ENCODE results near the gene SNTG2. TPM values are rescaled to one million over a fixed set of nuclear protein-coding genes. Genes with fewer than 3 reads are reported as not detected.
"Not testable (repeated sequence)": the region's sequence is repeated elsewhere in the genome, so short reads cannot be mapped to it uniquely, and the experiment has no call there.

The SNTG2 gene
- total RNA-seq, 1 donor from 2014 or later = 23.2 TPM

DNA sequence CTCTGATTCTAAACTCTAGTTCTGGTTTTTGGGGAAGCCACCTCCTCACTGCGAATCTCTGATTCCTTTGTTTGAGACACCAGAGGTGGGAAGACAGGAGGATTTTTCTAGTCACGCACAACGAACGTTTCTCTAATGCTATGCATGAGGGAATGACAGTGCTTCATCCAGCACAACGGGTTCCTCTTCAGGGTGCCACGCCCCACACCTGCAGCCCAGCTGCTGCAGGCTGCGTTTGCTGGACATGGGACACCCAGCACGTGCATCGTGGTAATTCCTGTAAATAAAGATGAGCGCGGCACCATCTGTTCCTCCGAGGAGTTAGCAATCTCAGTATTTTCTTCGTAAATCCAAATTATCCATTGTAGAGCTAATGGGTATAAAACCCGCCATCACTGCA, 425.1 kb downstream of the SNTG2 start:
- Mint-ChIP-seq H3K36me3 (ENCODE audit: low read depth, unreplicated experiment) (no peaks in the 10 kb centered on the region), H3K4me1 (ENCODE audit: unreplicated experiment) (peaks cover 26% of the 10 kb centered on the region), H3K9me3 (ENCODE audit: unreplicated experiment) (no peaks in the 10 kb centered on the region), H3K27me3 (ENCODE audit: unreplicated experiment) (peaks cover 4% of the 10 kb centered on the region), H3K4me3 (ENCODE audit: unreplicated experiment) (no peak overlapping the region), H3K27ac (ENCODE audit: unreplicated experiment) (no peak overlapping the region)
- DNase-seq (ENCODE audit: low spot score) = no peak
- TF ChIP-seq, protein P1, sequence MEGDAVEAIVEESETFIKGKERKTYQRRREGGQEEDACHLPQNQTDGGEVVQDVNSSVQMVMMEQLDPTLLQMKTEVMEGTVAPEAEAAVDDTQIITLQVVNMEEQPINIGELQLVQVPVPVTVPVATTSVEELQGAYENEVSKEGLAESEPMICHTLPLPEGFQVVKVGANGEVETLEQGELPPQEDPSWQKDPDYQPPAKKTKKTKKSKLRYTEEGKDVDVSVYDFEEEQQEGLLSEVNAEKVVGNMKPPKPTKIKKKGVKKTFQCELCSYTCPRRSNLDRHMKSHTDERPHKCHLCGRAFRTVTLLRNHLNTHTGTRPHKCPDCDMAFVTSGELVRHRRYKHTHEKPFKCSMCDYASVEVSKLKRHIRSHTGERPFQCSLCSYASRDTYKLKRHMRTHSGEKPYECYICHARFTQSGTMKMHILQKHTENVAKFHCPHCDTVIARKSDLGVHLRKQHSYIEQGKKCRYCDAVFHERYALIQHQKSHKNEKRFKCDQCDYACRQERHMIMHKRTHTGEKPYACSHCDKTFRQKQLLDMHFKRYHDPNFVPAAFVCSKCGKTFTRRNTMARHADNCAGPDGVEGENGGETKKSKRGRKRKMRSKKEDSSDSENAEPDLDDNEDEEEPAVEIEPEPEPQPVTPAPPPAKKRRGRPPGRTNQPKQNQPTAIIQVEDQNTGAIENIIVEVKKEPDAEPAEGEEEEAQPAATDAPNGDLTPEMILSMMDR (IDR thresholded peaks at IDR 0.05; ENCODE audit: unreplicated experiment) = no peak

DNA sequence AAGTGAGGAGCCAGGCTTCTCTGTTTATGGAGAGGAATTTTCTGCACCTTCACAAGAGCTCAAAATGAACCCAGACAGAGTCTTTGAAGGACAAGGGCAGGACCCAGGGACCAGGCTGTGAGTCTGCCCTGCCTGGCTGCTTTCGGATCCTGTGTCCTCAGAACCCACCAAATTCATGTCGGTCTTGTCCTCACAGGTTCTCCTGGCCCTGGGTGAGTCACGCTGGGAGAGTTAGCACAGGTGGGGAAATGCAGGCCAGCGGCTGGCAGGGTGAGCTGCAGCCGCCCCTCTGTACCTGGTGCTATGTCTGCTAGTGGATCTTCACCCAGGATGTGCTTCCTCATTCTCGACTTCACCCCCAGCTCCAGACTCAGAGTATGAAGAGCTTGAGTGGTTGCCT, 426.8 kb downstream of the SNTG2 start:
- Mint-ChIP-seq H3K27ac (ENCODE audit: unreplicated experiment) (no peak overlapping the region), H3K4me1 (ENCODE audit: unreplicated experiment) (peaks cover 10% of the 10 kb centered on the region), H3K36me3 (ENCODE audit: low read depth, unreplicated experiment) (no peaks in the 10 kb centered on the region), H3K27me3 (ENCODE audit: unreplicated experiment) (no peaks in the 10 kb centered on the region), H3K9me3 (ENCODE audit: unreplicated experiment) (no peaks in the 10 kb centered on the region), H3K4me3 (ENCODE audit: unreplicated experiment) (no peak overlapping the region)
- no peak for DNase-seq (ENCODE audit: low spot score)
- TF ChIP-seq, protein P1 (IDR thresholded peaks at IDR 0.05; ENCODE audit: unreplicated experiment) = no peak

DNA sequence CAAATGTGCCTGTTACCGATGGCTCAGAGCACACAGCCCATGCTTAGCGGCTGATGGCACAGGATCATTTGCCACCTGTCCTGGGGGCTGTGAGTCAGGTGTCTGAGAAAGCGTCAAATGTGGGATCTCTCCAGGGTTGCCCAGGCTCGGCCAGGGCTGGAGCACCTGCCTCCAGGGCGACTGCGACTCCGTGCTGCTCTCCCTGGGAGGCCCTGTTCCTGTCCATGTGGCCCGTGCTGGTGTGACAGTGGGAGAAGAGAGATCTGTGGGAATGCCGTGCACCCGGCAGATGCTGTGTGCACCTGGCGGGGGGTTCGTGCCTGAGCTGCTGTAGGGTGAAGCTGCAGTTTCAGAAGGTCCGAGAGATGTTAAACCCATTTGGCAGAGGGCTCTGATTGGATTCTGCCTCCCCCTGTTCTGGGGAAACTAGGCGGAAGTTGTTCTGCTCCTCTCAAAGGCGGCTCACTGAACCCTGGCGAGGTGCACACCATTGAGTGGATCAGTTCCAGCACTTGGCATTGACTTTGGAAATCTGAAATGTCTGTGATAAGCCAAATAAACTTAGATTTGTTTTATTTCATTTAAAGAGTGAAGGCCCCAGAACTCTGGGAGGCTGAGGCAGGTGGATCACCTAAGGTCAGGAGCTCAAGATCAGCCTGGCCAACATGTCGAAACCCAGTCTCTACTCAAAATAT, 428.0 kb downstream of the SNTG2 start:
- Mint-ChIP-seq H3K4me3 (ENCODE audit: unreplicated experiment) (no peak overlapping the region), H3K9me3 (ENCODE audit: unreplicated experiment) (no peaks in the 10 kb centered on the region), H3K27ac (ENCODE audit: unreplicated experiment) (no peak overlapping the region), H3K36me3 (ENCODE audit: low read depth, unreplicated experiment) (no peaks in the 10 kb centered on the region), H3K4me1 (ENCODE audit: unreplicated experiment) (peaks cover 8% of the 10 kb centered on the region), H3K27me3 (ENCODE audit: unreplicated experiment) (no peaks in the 10 kb centered on the region)
- TF ChIP-seq, protein P1 (IDR thresholded peaks at IDR 0.05; ENCODE audit: unreplicated experiment) = no peak
- DNase-seq (ENCODE audit: low spot score) = no peak

DNA sequence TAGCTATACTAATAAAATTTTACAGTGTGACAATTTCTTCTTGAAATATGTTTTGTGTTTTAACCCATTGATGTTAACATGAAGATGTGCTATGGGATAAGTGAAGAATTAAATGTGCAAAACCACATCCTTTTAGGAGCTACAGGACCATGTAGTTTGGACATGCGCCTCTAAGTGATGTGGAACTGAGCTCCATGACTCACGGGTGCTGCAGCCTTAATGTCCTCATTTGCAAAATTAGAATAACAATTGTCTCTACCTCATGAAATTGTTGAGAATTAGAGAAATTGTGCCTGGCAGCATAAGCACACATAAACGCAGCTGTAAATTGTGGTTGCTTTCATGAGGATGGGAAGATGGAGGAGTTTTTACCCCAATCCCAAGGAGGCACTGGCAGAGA, 431.0 kb downstream of the SNTG2 start:
- Mint-ChIP-seq H3K4me1 (ENCODE audit: unreplicated experiment) (no peaks in the 10 kb centered on the region), H3K9me3 (ENCODE audit: unreplicated experiment) (peaks cover 3% of the 10 kb centered on the region), H3K4me3 (ENCODE audit: unreplicated experiment) (no peak overlapping the region), H3K27me3 (ENCODE audit: unreplicated experiment) (peaks cover 2% of the 10 kb centered on the region), H3K36me3 (ENCODE audit: low read depth, unreplicated experiment) (peaks cover 5% of the 10 kb centered on the region), H3K27ac (ENCODE audit: unreplicated experiment) (no peak overlapping the region)
- no peak for DNase-seq (ENCODE audit: low spot score)
- TF ChIP-seq, protein P1 (IDR thresholded peaks at IDR 0.05; ENCODE audit: unreplicated experiment) = no peak

DNA sequence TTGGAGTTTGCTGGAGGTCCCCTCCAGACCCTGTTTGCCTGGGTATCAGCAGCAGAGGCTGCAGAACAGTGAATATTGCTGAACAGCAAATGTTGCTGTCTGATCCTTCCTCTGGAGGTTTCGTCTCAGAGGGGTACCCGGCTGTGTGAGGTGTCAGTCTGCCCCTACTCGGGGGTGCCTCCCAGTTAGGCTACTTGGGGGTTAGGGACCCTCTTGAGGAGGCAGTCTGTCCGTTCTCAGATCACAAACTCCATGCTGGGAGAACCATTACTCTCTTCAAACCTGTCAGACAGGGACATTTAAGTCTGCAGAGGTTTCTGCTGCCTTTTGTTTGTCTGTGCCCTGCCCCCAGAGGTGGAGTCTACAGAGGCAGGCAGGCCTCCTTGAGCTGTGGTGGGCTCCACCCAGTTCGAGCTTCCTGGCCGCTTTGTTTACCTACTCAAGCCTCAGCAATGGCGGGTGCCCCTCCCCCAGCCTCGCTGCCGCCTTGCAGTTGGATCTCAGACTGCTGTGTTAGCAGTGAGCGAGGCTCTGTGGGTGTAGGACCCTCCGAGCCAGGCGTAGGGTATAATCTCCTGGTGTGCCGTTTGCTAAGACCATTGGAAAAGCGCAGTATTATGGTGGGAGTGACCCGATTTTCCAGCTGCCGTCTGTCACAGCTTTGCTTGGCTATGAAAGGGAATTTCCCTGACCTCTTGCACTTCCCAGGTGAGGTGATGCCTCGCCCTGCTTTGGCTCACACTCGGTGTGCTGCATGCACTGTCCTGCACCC, 437.5 kb downstream of the SNTG2 start:
- not testable (repeated sequence) for H3K4me3 Mint-ChIP-seq (ENCODE audit: unreplicated experiment); H3K9me3 Mint-ChIP-seq (ENCODE audit: unreplicated experiment); DNase-seq (ENCODE audit: low spot score); H3K36me3 Mint-ChIP-seq (ENCODE audit: low read depth, unreplicated experiment); H3K27me3 Mint-ChIP-seq (ENCODE audit: unreplicated experiment)
- Mint-ChIP-seq H3K4me1 (ENCODE audit: unreplicated experiment) (peaks cover 19% of the 10 kb centered on the region), H3K27ac (ENCODE audit: unreplicated experiment) (peak overlapping the region; percentile 64)

DNA sequence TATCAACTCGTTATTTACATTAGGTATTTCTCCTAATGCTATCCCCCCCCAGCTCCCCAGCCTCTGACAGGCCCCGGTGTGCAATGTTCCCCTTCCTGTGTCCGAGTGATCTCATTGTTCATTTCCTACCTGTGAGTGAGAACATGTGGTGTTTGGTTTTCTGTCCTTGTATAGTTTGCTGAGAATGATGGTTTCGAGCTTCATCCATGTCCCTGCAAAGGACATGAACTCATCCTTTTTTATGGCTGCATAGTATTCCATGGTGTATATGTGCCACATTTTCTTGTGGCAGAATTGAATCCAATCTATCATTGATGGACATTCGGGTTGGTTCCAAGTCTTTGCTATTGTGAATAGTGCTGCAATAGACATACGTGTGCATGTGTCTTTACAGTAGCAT, 439.5 kb downstream of the SNTG2 start:
- H3K9me3 Mint-ChIP-seq (ENCODE audit: unreplicated experiment); DNase-seq (ENCODE audit: low spot score); H3K4me3 Mint-ChIP-seq (ENCODE audit: unreplicated experiment); H3K27ac Mint-ChIP-seq (ENCODE audit: unreplicated experiment); H3K36me3 Mint-ChIP-seq (ENCODE audit: low read depth, unreplicated experiment); H3K27me3 Mint-ChIP-seq (ENCODE audit: unreplicated experiment): not testable (repeated sequence)
- peaks cover 19% of the 10 kb centered on the region for H3K4me1 Mint-ChIP-seq (ENCODE audit: unreplicated experiment)

All from endothelial cell (in vitro differentiated cells).